ENCODE results near the gene FLRT2.

The FLRT2 gene

GRCh38 chr14:85663256-85663655 lies 133.3 kb downstream of the FLRT2 start:
- no peak for DNase-seq (ENCODE audit: low read depth)

DNA sequence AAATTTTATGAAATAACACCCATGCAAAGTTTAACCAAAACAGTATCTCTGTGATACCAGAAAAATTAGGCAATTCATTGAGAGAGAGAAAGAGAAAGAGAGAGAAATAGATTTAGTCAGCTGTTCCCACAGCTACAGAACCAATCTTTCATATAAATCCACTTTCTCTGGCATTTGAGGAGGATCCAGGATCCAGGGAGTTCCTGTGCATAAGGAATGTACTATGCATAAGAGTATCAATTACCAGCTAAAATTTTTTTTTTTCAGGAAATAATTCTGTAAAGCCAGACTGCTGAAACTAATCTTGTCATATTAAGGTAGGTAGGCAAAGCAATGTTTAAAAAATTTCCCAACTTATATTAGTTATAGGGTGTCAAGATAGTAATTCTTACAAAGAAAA lies 133.7 kb downstream of the FLRT2 start:
- no peak for DNase-seq (ENCODE audit: low read depth)

- DNase-seq (ENCODE audit: low read depth), result no peak
Observed at GRCh38 chr14:85675957-85676356, 146.0 kb downstream of the FLRT2 start.

DNA sequence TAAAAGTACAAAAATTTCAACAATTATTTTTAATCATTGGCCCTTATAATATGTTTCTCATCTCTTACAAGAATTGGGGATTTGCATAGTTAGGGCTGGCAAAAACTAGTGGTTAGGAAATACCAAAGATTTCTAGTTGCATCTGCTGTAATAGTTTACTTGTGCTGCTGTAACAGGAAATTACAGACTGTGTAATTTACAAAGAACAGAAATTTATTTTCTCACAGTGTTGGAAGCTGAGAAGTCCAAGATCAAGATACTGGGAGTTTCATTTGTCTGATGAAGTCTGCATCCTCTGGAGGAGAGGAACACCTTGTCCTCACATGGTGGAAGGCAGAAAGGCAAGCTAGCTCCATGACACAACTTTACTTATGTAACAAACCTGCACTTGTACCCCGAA lies 157.0 kb downstream of the FLRT2 start:
- DNase-seq (ENCODE audit: low read depth), result no peak

- no peak for DNase-seq (ENCODE audit: low read depth)
Observed at GRCh38 chr14:85687456-85687855, 157.5 kb downstream of the FLRT2 start.

DNA sequence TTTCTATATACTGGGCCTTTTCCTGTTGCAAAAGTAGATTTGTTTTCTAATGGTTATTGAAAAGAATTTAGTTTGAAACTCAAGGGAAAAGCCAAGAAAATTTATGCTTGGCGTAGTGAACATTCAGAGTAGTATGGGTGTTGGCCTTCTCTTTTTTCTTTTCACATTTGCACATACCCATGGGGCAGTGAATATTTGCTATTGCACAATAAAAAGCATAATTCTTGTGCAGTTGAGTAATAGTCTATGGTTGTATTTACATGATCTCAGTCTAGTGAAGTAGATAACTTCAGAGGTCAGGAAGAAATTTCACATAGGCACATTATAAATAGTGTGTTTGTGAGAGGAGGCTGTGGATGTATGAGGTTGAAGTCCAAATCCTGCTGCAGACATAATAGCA lies 158.1 kb downstream of the FLRT2 start:
- DNase-seq (ENCODE audit: low read depth), result no peak

DNA sequence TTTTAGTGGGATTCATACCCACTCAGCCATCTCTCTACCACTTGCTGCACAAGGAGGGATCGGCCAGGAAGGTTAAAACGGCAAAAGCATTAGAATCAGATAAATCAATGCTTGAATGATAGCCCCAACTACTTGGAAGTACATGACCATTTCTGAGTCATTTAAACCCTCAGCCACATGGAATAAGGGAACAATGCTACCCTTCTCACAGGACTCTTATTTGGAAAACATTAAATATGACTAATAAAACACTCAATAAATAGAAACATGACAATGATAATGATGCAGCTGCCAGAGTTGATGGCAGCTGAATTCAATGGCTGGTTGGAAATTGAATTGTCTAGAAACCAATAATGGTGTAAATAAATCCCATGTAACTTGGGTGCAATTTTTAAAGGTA lies 165.4 kb downstream of the FLRT2 start:
- DNase-seq (ENCODE audit: low read depth), result no peak

DNA sequence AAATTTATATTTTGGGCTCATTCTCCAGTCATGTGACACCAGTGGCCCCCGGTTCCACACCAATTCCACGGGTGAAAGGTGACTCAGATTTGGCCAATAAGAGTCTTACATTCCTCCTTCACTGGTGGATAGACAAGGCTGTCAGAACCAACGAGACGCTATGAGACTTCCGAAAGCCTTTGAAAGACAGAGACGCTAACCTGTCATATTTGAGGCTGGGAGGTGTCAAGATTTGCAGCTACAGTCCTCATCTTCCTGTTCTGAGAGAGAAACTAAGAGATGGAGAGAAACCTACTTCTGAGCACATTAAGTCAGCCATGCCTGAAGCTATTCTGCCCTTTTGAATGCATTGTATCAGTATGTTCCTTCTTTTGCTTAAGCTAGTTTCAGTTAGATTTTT lies 171.2 kb downstream of the FLRT2 start:
- DNase-seq (ENCODE audit: low read depth), result no peak

DNA sequence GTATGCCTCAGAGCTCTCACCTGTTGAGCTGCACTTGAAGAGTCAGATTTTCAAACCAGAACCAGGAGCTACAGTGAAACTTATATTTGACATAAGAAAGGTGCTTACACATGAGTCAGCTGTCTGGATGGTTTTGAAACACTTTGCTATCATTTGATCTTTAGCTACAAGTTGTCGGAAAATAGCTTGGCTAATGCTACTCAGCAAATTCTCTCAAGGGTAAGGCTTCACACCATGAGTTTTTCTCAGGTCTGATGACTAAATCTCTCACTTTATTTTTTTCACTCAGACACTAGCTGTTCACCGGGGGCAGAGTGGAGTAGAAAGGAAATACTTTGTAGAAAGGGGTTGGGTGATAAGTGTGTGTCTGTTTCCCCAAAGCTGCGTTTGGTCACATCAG lies 171.8 kb downstream of the FLRT2 start:
- DNase-seq (ENCODE audit: low read depth), result no peak

DNA sequence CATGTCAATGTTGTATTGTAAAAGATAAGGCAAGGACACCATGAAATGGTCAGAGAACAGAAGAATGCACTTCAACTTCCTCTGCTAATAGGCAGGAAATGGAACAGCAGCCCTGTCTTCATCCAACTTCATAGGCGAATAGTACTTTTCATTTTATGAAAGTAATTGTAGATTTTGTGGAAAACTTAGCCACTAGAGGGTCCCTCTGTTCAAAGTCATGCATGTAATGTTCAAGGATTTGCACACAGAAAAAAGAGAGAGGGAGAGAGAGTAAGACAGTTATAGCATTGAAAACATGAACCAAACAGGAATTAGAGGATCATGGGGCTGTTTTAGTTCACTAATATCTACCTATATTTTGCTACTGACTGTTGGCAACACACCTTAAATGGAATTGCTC lies 172.2 kb downstream of the FLRT2 start:
- DNase-seq (ENCODE audit: low read depth), result no peak

- DNase-seq (ENCODE audit: low read depth), result no peak
Observed at GRCh38 chr14:85702997-85703396, 173.1 kb downstream of the FLRT2 start.
